Epithelial cell of esophagus (primary cell): Measurements from ENCODE around the gene NELL1.
A peak's percentile ranks its signal among the peaks of the same experiment; 100 is the strongest.

Experiments used
- DNase-seq: peaks from one replicate; pipeline ENCODE4 v3.0.0; 2010; ENCODE audit warnings: low read depth
- H3K4me3 ChIP-seq: 2 replicates; pipeline ENCODE4 v1.5.1; 2011; ENCODE audit warnings: mild to moderate bottlenecking, low read length, control low read depth
- TF ChIP-seq, protein P1 (sequence below): IDR thresholded peaks from 2 replicates; pipeline ENCODE4 v1.5.1; 2011; ENCODE audit warnings: low read depth, mild to moderate bottlenecking, low read length, control low read depth, inconsistent platforms; ENCODE audit not compliant: insufficient read depth; ENCODE audit errors: missing control alignments

Gene NELL1

DNA sequence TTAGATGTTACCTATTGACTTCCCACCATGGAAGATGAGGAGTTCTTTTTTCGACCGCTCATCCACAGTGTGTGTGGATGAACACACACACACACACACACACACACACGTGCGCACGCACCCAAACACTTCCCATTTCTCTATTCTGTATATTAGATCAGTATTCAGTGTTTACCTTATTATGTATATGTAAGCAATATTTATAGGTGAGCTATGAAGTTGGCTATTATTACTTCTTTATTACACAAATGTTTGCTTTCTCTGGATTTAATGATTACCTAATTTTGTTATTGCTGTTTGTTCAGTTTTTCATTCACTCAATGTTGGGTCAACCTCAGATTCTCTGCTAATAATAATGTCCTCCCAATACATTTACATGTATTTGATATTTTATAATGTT, 721.0 kb downstream of the NELL1 start:
- no peak overlapping the region for H3K4me3 ChIP-seq
- no peak for DNase-seq
- TF ChIP-seq, protein P1, sequence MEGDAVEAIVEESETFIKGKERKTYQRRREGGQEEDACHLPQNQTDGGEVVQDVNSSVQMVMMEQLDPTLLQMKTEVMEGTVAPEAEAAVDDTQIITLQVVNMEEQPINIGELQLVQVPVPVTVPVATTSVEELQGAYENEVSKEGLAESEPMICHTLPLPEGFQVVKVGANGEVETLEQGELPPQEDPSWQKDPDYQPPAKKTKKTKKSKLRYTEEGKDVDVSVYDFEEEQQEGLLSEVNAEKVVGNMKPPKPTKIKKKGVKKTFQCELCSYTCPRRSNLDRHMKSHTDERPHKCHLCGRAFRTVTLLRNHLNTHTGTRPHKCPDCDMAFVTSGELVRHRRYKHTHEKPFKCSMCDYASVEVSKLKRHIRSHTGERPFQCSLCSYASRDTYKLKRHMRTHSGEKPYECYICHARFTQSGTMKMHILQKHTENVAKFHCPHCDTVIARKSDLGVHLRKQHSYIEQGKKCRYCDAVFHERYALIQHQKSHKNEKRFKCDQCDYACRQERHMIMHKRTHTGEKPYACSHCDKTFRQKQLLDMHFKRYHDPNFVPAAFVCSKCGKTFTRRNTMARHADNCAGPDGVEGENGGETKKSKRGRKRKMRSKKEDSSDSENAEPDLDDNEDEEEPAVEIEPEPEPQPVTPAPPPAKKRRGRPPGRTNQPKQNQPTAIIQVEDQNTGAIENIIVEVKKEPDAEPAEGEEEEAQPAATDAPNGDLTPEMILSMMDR = no peak

DNA sequence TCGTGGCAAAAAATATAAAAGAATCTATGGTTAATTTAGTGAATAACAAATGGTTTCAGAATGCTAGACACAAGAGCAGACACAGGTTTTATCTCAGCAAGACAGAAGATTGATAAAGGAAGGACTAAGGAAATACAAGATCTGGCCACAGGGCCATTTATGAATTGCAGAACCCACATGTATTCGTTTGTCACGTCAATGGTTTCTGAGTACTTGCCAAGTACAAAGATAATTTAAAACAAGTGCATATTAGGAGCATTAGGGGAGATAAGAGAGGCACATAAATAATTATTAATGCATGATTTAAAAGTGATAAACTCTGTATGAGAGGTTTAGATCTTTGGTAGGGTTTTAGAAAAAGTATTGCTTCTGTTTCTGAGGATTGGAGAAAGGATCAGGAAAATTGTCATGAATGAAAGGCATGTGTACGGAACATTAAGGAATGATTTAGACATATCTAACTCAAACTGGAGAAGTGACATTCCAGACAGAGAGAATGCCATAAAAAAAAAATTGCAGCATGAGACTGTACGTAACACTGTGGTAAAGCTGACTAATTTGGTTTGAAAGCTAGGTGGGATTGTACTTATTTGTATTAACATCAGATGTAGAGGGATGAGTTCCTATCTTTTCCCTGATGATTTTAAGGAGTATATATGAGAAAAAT, 727.1 kb downstream of the NELL1 start:
- TF ChIP-seq, protein P1 = no peak
- H3K4me3 ChIP-seq = no peak overlapping the region
- DNase-seq = peak; percentile 1

DNA sequence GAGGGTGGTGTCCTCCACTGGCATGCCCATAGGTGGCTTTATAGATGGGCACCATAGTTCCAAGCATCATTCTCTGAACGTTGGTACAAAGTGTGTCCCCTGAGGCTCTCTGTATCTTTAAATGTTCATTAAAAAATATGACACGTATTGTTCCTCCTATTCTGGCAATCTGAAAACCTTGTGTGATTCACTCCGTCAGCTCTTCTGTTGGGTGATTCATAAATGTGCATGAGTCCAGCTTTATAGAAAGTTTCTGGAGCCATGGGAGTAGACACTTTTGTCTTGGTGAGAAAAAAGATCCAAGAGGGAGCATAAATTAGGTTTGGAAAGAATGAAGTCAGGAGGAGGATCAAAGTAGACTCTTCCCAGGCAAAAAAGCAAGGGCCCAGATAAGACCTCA, 728.8 kb downstream of the NELL1 start:
- no peak for DNase-seq
- H3K4me3 ChIP-seq = no peak overlapping the region
- TF ChIP-seq, protein P1 = no peak

DNA sequence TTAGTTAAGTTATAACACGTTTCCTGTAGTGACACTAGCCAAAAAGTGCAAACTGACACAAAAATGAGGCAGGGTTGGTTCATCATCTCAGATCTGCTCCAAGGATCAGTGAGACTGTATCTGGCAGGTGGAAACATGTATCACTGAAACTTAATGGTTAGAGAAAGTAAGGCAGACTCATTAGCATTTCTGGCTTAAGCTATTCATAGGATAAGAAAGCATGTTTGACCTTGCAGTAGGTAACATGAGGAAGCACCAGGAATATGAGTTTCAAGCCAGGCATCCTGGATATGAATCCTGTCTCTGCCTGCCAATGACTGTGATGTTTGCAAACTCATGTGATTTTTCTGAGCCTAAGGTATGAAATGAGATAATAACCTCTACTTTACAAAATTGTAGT, 732.1 kb downstream of the NELL1 start:
- H3K4me3 ChIP-seq = no peak overlapping the region
- DNase-seq = peak; percentile 3
- TF ChIP-seq, protein P1 = no peak

DNA sequence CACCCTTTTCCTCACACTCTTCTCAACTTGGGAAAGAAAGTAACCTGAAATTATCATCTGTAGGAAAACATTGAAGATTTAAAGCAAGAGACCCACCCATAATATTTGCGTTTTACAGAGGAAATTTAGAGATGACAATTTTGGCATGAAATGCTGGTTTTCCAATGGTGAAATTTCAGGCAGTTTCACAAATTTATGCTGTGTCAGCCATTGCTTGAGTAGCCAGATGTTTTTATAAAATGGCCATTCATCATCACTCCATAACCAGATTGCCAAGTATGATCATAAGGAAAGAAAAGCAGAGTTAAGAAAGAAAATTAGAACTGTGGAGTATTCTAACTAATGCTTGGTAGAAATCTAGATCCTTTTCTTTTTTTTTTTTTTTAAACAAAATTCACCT, 732.9 kb downstream of the NELL1 start:
- TF ChIP-seq, protein P1 = no peak
- H3K4me3 ChIP-seq = no peak overlapping the region
- no peak for DNase-seq

DNA sequence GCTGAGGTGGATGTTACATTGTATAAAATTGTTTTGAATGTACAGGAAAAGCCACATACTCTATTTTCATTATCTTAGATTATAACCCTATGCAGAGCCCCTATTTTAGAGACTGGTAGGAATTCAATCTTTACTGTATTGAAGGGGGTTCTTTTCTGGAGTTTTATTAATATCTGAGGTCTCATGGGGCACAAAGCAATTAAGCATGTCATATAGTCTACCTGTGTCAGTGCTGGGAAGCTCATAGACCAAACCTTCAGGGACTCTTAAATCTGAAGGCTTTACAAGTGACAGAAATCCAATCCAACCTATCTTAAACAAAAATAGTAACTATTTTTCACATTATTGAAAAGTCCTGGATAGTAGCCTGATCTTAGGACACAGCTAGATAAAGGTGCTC, 733.7 kb downstream of the NELL1 start:
- DNase-seq = no peak
- no peak overlapping the region for H3K4me3 ChIP-seq
- TF ChIP-seq, protein P1 = no peak

DNA sequence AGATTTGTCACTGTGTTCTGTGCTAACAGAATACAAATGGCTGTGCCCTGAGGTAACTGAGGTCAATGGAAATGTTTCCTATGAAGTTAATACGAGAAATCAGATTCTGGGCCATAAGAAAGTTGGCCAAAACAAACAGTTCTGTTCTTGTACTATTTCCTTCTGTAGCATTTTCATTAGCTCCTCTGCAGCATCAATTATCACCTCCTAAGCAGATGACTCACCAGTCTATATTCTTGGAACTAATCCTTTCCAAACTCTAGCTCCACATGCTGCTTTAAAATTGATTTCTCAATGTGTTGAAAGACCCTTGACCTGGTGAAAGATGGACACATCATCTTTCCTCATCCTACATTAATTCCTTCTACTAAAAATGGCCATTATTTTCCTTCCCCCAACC, 736.0 kb downstream of the NELL1 start:
- no peak overlapping the region for H3K4me3 ChIP-seq
- TF ChIP-seq, protein P1 = no peak
- DNase-seq = no peak
